Kidney capillary endothelial cell (primary cell): ENCODE results near the gene SMAD5.

Source experiments
- DNase-seq: peaks from one replicate; pipeline ENCODE4 v3.0.0-alpha.2; 2018; ENCODE audit warnings: low spot score

Gene SMAD5

DNA sequence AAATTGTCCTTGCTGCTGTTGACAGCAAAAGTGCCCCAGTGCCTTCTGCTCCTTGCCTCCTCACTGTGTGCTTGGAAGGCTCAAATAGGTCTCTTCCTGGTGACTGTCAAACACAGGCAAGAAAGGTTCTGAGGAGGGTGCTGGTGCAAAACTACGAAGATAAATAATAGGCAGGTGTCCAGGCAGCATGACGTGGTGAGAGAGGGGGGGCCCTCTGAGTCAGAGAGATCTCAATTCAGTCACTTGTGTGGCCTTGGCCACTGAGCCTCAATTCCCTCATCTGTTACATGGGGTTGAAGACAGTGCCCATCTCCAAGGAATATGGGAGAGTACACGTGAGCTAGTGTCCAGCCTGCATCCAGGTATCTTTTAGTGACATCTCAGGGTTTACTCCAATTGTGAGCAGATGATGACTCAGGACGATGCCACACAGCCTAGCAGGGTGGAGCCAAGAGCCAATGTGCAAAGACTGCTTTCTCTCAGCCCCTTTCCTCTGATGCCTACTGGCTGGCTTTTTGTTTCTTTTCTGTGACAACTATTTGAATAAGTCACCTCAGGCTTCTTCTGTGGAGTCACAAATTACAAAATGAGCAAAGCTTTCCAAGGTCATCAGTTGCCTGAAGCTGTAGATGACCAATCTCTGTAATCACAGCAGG, 90.1 kb downstream of the SMAD5 start:
- no peak for DNase-seq

DNA sequence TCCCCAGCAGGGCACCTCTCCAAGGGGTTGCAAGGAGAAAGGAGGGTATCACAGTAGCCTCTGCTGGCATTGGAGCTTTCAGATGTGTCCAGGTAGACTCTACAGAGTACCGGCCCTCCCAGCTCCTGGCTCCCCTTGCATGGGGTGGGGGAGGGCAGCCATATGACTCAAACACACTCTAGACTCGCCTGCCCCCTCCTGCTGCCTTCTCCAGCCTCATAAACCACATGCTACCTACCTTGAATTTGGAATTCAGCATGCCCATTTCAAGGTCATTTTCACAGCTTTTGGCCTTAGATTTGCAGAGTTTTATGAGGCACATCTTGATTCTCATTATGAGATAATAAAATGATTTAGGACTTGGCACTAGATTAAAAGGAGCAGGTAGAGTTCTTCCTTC, 93.2 kb downstream of the SMAD5 start:
- DNase-seq: no peak

DNA sequence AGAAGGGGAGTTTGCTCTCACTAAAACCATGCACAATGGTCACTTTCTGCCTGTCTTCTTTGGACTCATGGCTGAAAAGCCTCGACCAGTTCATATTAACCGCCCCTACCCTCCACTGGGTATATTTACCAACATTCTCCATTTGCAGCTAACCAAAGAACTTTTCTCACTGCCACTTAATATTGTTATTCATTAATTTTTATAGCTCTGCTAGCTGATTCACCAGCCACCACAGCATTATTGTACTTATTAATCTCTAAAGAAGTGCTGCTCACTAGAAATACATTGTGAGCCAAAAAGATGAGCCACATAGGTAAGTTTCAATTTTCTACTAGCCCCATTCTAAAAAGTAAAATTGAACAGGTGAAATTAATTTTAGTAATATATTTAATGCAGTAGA, 93.8 kb downstream of the SMAD5 start:
- DNase-seq: no peak

DNA sequence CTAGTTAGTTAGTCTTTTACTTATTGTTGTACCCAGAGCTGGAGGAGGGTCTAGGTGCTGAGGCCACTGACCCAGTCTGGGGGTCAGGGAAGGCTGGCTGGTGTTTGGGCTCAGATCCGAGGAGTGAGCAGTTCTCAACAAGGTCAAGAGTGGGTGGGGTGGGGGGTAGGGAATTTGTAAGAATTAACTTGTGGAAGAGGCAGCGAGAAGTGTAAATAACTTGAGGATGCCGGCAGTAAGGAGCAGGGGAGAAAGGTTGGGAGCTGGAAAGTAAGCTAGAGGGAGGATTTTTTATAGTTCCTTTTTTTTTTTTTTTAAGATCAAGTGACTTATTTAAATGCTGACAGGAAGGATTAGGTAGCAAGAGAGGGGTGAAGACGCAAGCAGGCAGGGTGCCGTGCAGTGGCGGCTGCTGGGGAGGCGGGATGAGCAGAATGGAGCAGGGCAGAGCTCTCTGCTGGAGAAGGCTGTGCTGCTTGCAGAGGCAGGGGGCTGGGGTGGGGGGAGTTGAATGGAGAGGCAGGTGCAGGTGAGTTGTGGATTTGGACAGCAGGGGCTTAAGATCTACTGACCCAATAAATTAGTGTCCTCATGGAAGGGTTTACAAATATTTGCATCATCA, 95.6 kb downstream of the SMAD5 start:
- no peak for DNase-seq

DNA sequence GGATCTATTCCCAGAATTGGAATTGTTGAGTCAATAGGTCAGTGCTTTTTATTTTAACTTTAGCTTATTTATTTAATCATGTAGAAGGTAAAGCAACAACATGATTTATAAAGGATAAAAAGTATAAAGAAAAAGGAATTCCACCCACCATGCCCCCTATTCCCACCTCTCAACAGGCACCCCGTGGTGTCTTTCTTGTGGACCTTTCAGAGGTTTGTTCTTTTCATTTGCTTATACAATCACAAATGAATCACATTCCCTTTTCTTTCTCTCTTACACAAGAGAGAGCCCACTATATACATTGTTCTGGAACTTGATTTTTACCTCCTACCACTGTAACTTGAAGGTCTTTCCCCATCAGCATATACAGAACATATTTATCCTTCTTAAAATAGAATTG, 97.5 kb downstream of the SMAD5 start:
- DNase-seq: no peak

DNA sequence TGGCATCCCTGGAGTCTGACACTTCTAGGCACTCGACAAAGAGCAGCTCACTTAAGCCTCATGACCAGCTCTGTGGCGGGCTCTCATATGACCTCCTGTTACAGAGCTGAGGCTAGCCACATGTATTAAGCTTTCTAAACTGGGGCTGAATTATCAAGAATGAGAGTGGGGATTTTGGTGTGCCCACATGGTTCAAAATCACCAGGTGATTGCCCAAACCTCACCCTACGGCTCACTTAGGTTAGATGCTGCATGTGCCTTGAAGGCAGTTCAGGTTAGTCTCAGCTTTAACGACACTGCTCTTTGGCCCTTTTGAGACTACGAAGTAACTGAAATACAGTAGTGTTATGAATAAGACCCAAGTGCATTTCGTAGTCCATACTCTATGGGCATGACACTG, 99.7 kb downstream of the SMAD5 start:
- DNase-seq: no peak
